ENCODE measurements around the gene EXOSC7.

EXOSC7 gene

GRCh38 chr3:45059132-45059531 is 83.1 kb downstream of the EXOSC7 start:
- in situ Hi-C loops (cut with MboI; ENCODE audit: low sequenced_read_pairs, unreplicated experiment): no loop called here
- TF ChIP-seq CTCF (IDR thresholded peaks at IDR 0.05; ENCODE audit: borderline replicate concordance, control extremely low read depth, extremely low read depth, insufficient read depth, missing control alignments): no peak
- no peak for DNase-seq (ENCODE audit: low spot score)

- no peak for DNase-seq (ENCODE audit: low spot score)
- no peak for TF ChIP-seq CTCF (IDR thresholded peaks at IDR 0.05; ENCODE audit: borderline replicate concordance, control extremely low read depth, extremely low read depth, insufficient read depth, missing control alignments)
Measured at GRCh38 chr3:45060165-45060892, 84.3 kb downstream of the EXOSC7 start.

More at GRCh38 chr3:45060165-45060892, 84.3 kb downstream of the EXOSC7 start:
- in situ Hi-C loops (cut with MboI; ENCODE audit: low sequenced_read_pairs, unreplicated experiment): no loop called here
